Measurements from ENCODE around the gene CREB5.

GRCh38 chr7:28808796-28809533 lies 396.6 kb downstream of the CREB5 start:
- peak in 3 of 6 experiments; percentile 14 to 25 (median 24) for TF ChIP-seq CTCF (IDR thresholded peaks at IDR 0.05)
- TF ChIP-seq POLR2A (IDR thresholded peaks at IDR 0.05), result no peak
